ENCODE measurements around the gene COL9A3.
A peak's percentile ranks its signal among the peaks of the same experiment; 100 is the strongest.

Gene COL9A3

DNA sequence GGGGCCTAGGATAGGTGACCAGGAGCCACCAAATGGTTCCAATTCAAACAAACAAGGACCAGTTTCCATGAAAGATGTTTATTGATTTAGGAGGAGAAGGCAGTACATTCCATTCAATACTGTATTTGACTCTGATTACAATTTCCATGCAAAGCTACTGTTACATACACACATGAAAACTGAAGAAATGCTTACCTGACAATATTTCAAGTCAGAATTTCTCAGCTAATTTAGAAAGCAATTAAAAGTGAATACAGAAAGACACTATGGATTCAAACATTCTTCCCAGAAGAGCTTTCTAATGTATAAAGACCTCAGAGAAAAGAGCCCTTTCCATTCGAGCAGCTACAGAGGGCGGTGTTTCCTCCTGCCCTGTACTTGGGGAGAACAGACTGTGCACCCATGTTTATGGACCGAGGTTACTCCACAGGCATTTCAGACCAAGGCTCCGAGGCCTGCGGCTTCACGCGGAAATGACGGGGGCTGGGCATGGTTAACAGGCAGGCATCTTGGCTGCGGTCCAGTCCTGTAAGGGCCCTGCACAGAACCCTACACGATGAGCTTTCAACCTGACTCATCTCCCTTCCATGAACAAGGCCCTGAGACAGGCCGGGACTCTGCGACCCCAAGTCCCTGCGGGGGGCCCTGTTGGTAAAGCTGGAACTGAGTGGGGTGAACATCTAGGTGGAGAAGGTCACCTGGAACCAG, 70.5 kb downstream of the COL9A3 start:
- no peak overlapping the region for H2AFZ ChIP-seq (ENCODE audit: low read depth, low read length)
- no peak for TF ChIP-seq CTCF (IDR thresholded peaks at IDR 0.05; ENCODE audit: low read depth, low read length)
- no peak for TF ChIP-seq EZH2phosphoT487 (IDR thresholded peaks at IDR 0.05; ENCODE audit: low read depth)
- H3K9ac ChIP-seq (ENCODE audit: low read length), result no peak overlapping the region; the same call in 1 of the 2 replicates
- H3K27me3 ChIP-seq (ENCODE audit: low read depth, low read length), result no peaks in the 10 kb centered on the region
- peaks cover 83% of the 10 kb centered on the region for H3K36me3 ChIP-seq (replicated peaks; ENCODE audit: low read depth, low read length)
- no peak overlapping the region for H3K4me2 ChIP-seq (ENCODE audit: low read length)
- no peaks in the 10 kb centered on the region for H4K20me1 ChIP-seq (ENCODE audit: insufficient read depth, low read length)
- peak overlapping the region; percentile 81 for H3K27ac ChIP-seq (ENCODE audit: low read length)
- H3K79me2 ChIP-seq (ENCODE audit: low read length), result 0 out of 2 replicates have a peak, but pooled peaks cover 5% of the 10 kb centered on the region
- H3K4me3 ChIP-seq (ENCODE audit: low read length), result no peak overlapping the region
- H3K9me3 ChIP-seq (ENCODE audit: insufficient read depth, low read length), result no peaks in the 10 kb centered on the region
- peaks cover 38% of the 10 kb centered on the region for H3K4me1 ChIP-seq (ENCODE audit: low read length)

DNA sequence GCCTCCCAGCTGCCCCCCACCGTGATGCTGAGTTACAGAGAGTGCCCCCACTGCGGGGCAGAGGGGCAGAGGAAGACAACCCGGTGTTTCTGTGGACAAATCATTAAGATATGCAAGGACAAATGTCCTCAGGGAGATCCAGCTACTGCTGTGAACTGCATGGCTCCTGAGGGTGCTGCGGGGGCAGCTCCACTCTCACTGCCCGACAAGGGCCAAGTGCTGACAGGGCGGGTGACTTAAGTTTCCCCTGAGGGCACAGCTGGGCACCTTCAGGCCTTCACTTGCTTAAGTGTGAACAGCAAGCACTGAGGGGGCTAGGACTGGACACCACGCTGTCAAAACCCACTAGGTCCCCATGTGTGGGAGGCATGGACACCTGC, 71.0 kb downstream of the COL9A3 start:
- Histone ChIP-seq H3K9ac (ENCODE audit: low read length) (no peak overlapping the region; the same call in 1 of the 2 replicates), H3K79me2 (ENCODE audit: low read length) (0 out of 2 replicates have a peak, but pooled peaks cover 5% of the 10 kb centered on the region), H3K4me2 (ENCODE audit: low read length) (no peak overlapping the region), H3K27ac (ENCODE audit: low read length) (peak overlapping the region; percentile 81; the same call in 1 of the 2 replicates), H3K36me3 (replicated peaks; ENCODE audit: low read depth, low read length) (peaks cover 88% of the 10 kb centered on the region), H3K4me1 (ENCODE audit: low read length) (peaks cover 38% of the 10 kb centered on the region), H3K27me3 (ENCODE audit: low read depth, low read length) (no peaks in the 10 kb centered on the region), H3K4me3 (ENCODE audit: low read length) (no peak overlapping the region), H2AFZ (ENCODE audit: low read depth, low read length) (no peak overlapping the region), H3K9me3 (ENCODE audit: insufficient read depth, low read length) (no peaks in the 10 kb centered on the region), H4K20me1 (ENCODE audit: insufficient read depth, low read length) (no peaks in the 10 kb centered on the region)
- TF ChIP-seq EZH2phosphoT487 (IDR thresholded peaks at IDR 0.05; ENCODE audit: low read depth) (no peak), CTCF (IDR thresholded peaks at IDR 0.05; ENCODE audit: low read depth, low read length) (no peak)

GRCh38 chr20:62888406-62888805, 71.6 kb downstream of the COL9A3 start:
- H3K9me3 ChIP-seq (ENCODE audit: insufficient read depth, low read length), result no peaks in the 10 kb centered on the region
- peaks cover 89% of the 10 kb centered on the region for H3K36me3 ChIP-seq (replicated peaks; ENCODE audit: low read depth, low read length)
- 0 out of 2 replicates have a peak, but pooled peaks cover 5% of the 10 kb centered on the region for H3K79me2 ChIP-seq (ENCODE audit: low read length)
- H3K27me3 ChIP-seq (ENCODE audit: low read depth, low read length), result no peaks in the 10 kb centered on the region
- no peak overlapping the region for H2AFZ ChIP-seq (ENCODE audit: low read depth, low read length)
- TF ChIP-seq EZH2phosphoT487 (IDR thresholded peaks at IDR 0.05; ENCODE audit: low read depth) (no peak), CTCF (IDR thresholded peaks at IDR 0.05; ENCODE audit: low read depth, low read length) (no peak)
- H3K9ac ChIP-seq (ENCODE audit: low read length), result no peak overlapping the region
- H3K27ac ChIP-seq (ENCODE audit: low read length), result no peak overlapping the region
- H4K20me1 ChIP-seq (ENCODE audit: insufficient read depth, low read length), result no peaks in the 10 kb centered on the region
- H3K4me3 ChIP-seq (ENCODE audit: low read length), result no peak overlapping the region
- no peak overlapping the region for H3K4me2 ChIP-seq (ENCODE audit: low read length)
- H3K4me1 ChIP-seq (ENCODE audit: low read length), result peaks cover 38% of the 10 kb centered on the region

DNA sequence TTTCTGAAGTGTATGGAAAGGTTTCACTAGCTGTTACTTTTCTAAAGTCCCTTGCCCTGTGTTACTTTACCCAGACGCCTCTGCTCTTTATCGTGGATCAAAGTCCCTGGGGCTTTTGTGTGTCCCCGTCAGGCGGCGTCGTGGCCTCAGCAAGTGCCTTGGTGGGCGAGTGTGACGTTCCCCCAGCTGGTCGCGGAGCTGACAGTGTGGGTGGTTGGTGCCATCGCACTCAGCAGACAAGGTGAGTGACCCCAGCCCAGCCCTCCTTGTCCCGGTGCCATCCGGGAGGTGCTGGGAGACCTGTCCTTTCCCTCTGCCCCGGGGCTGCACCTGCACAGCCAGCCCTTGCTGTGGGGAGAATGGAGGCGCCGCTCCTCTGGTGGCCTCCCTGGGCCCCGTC, 72.1 kb downstream of the COL9A3 start:
- no peak overlapping the region for H3K4me3 ChIP-seq (ENCODE audit: low read length)
- H4K20me1 ChIP-seq (ENCODE audit: insufficient read depth, low read length), result no peaks in the 10 kb centered on the region
- H3K9ac ChIP-seq (ENCODE audit: low read length), result no peak overlapping the region
- H3K9me3 ChIP-seq (ENCODE audit: insufficient read depth, low read length), result no peaks in the 10 kb centered on the region
- TF ChIP-seq EZH2phosphoT487 (IDR thresholded peaks at IDR 0.05; ENCODE audit: low read depth) (no peak), CTCF (IDR thresholded peaks at IDR 0.05; ENCODE audit: low read depth, low read length) (no peak)
- peaks cover 38% of the 10 kb centered on the region for H3K4me1 ChIP-seq (ENCODE audit: low read length)
- no peaks in the 10 kb centered on the region for H3K27me3 ChIP-seq (ENCODE audit: low read depth, low read length)
- H3K36me3 ChIP-seq (replicated peaks; ENCODE audit: low read depth, low read length), result peaks cover 94% of the 10 kb centered on the region
- H2AFZ ChIP-seq (ENCODE audit: low read depth, low read length), result no peak overlapping the region
- H3K79me2 ChIP-seq (ENCODE audit: low read length), result 0 out of 2 replicates have a peak, but pooled peaks cover 5% of the 10 kb centered on the region
- no peak overlapping the region for H3K27ac ChIP-seq (ENCODE audit: low read length)
- H3K4me2 ChIP-seq (ENCODE audit: low read length), result no peak overlapping the region

Data from OCI-LY3 (cell line).